ENCODE measurements around the gene EPPIN. TPM values are rescaled to one million over a fixed set of nuclear protein-coding genes. Genes with fewer than 3 reads are reported as not detected.

EPPIN gene
- total and polyA plus RNA-seq, 2 of the 8 experiments (the other 6 are each of a cell fraction or from before 2014, with no cell fraction given) = 0.06 TPM; not detected in 1

DNA sequence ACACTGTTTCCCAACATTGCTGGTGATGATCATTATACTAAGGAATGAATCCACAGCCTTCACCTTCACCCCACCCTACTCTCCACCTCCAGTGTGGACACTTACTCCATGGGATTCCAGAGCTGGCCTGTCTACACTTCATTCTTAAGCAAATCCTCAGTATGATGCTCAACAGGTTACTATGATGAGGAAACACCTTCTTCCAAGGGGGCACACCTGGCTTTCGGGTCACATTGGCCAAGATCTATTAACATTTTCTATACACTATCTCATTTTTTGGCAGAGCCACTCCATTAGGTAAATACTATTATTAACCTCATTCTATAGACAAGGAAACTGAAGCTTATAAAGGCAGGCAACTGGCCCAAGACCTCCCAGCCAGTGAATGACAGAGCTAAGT is 8.0 kb upstream of the EPPIN start:
- Histone ChIP-seq H3K36me3 (ENCODE audit: control insufficient read depth in 2 of 4, insufficient read depth in 4 of 4, low read length in 3 of 4) (no peaks in the 10 kb centered on the region), H3K9me3 (ENCODE audit: insufficient read depth in 2 of 2, low read depth in 1 of 2, low read length in 1 of 2) (no peaks in the 10 kb centered on the region; a peak in 2 of 4 replicates), H3K27me3 (replicated peaks in 1 of 4; ENCODE audit: control insufficient read depth in 3 of 4, extremely low read depth in 1 of 4, insufficient read depth in 3 of 4, low read length in 3 of 4) (no peaks in the 10 kb centered on the region), H3K4me1 (replicated peaks in 1 of 4; ENCODE audit: control insufficient read depth in 3 of 4, insufficient read depth in 4 of 4, low read length in 3 of 4) (no peaks in the 10 kb centered on the region), H2BK15ac (ENCODE audit: low read length) (no peak overlapping the region), H3K79me1 (ENCODE audit: low read depth, low read length) (no peaks in the 10 kb centered on the region), H3K56ac (replicated peaks; ENCODE audit: insufficient read length, low read depth, low read length) (no peak overlapping the region), H3K23ac (ENCODE audit: insufficient read length) (no peak overlapping the region), H2BK120ac (replicated peaks; ENCODE audit: low read depth, low read length) (no peak overlapping the region), H3K4ac (replicated peaks; ENCODE audit: insufficient read length, low read depth, low read length) (no peak overlapping the region), H2AFZ (ENCODE audit: low read length) (no peak overlapping the region), H3K14ac (ENCODE audit: insufficient read length) (no peak overlapping the region), H3K4me2 (ENCODE audit: insufficient read depth in 1 of 2, low read depth in 2 of 2, low read length in 2 of 2) (no peak overlapping the region), H2BK12ac (ENCODE audit: low read depth, low read length) (no peak overlapping the region), H3K9ac (replicated peaks in 1 of 4; ENCODE audit: extremely low read depth in 1 of 4, low read depth in 3 of 4, low read length in 3 of 4) (no peak overlapping the region), H3K4me3 (ENCODE audit: extremely low read depth in 1 of 4, insufficient read depth in 2 of 4, low read depth in 3 of 4, low read length in 4 of 4) (no peak overlapping the region), H3K79me2 (ENCODE audit: control insufficient read depth in 1 of 2, insufficient read depth in 2 of 2, low read length in 2 of 2) (no peaks in the 10 kb centered on the region), H4K5ac (ENCODE audit: insufficient read length, low read depth, low read length) (no peak overlapping the region), H2BK20ac (ENCODE audit: low read length) (no peak overlapping the region), H2AK5ac (ENCODE audit: low read depth, low read length) (no peak overlapping the region), H4K8ac (ENCODE audit: extremely low read depth, insufficient read depth, low read length) (no peak overlapping the region), H4K91ac (replicated peaks; ENCODE audit: insufficient read length, low read length) (no peak overlapping the region), H3K23me2 (ENCODE audit: low read depth, low read length) (peaks cover 3% of the 10 kb centered on the region; the same call in 1 of the 2 replicates), H2BK5ac (ENCODE audit: low read depth, low read length) (no peak overlapping the region), H3K27ac (ENCODE audit: low read depth, low read length) (no peak overlapping the region), H3K18ac (ENCODE audit: extremely low read depth, low read length) (no peak overlapping the region), H4K20me1 (replicated peaks in 1 of 2; ENCODE audit: control insufficient read depth in 1 of 2, insufficient read depth in 2 of 2, low read length in 2 of 2) (no peaks in the 10 kb centered on the region)
- POLR2A ChIA-PET (ENCODE audit: partially characterized antibody) = no interaction called here
- no peak for TF ChIP-seq SIRT6 (IDR thresholded peaks at IDR 0.05; ENCODE audit: low read length)
- TF ChIP-seq MAFK (IDR thresholded peaks at IDR 0.05; ENCODE audit: low read depth, low read length) = no peak
- no peak for TF ChIP-seq BCL11A (IDR thresholded peaks at IDR 0.05; ENCODE audit: low read depth in 2 of 2, low read length in 2 of 2)
- TF ChIP-seq CHD2 (IDR thresholded peaks at IDR 0.05; ENCODE audit: low read length) = no peak
- no peak for TF ChIP-seq RNF2 (IDR thresholded peaks at IDR 0.05; ENCODE audit: borderline replicate concordance, low read depth, low read length, missing control alignments, poor library complexity, severe bottlenecking)
- no peak for TF ChIP-seq TCF12 (IDR thresholded peaks at IDR 0.05; ENCODE audit: low read depth, low read length)
- TF ChIP-seq RBBP5 (IDR thresholded peaks at IDR 0.05; ENCODE audit: borderline replicate concordance, low read depth, low read length) = no peak
- TF ChIP-seq, protein P1, sequence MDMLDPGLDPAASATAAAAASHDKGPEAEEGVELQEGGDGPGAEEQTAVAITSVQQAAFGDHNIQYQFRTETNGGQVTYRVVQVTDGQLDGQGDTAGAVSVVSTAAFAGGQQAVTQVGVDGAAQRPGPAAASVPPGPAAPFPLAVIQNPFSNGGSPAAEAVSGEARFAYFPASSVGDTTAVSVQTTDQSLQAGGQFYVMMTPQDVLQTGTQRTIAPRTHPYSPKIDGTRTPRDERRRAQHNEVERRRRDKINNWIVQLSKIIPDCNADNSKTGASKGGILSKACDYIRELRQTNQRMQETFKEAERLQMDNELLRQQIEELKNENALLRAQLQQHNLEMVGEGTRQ (IDR thresholded peaks at IDR 0.05; ENCODE audit: low read length) = no peak
- TF ChIP-seq SP4 (IDR thresholded peaks at IDR 0.05; ENCODE audit: low read length) = no peak
- TF ChIP-seq BRCA1 (IDR thresholded peaks at IDR 0.05; ENCODE audit: low read depth, low read length) = no peak
- TF ChIP-seq, protein P2, sequence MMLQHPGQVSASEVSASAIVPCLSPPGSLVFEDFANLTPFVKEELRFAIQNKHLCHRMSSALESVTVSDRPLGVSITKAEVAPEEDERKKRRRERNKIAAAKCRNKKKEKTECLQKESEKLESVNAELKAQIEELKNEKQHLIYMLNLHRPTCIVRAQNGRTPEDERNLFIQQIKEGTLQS (IDR thresholded peaks at IDR 0.05; ENCODE audit: insufficient read depth, low read depth, low read length) = no peak
- TF ChIP-seq TEAD4 (IDR thresholded peaks at IDR 0.05; ENCODE audit: low read depth, low read length) = no peak
- TF ChIP-seq CEBPB (IDR thresholded peaks at IDR 0.05; ENCODE audit: low read depth, low read length) = no peak
- no peak for TF ChIP-seq KDM1A (IDR thresholded peaks at IDR 0.05; ENCODE audit: borderline replicate concordance, low read length)
- 89% methylated on average over 1 of the region's 1 CpG; no CpG with 5 or more reads in 1 of the 2 experiments for WGBS, 2 experiments (ENCODE audit: extremely low coverage in 1 of 2, insufficient coverage in 1 of 2, insufficient read length in 1 of 2, insufficient replicate concordance in 2 of 2, low coverage in 1 of 2, low lambda C conversion rate in 2 of 2, missing lambda C conversion rate in 1 of 2)
- DNase-seq (ENCODE audit: low read depth in 1 of 2, low spot score in 2 of 2) (no peak), FAIRE-seq (no peak)
- CTCF ChIA-PET (ENCODE audit: partially characterized antibody) = interaction anchor here (0.9 to 4.5 kb wide), 3 partner anchors 9 to 215 kb away, joined by 3 to 32 read pairs (median 5); partner anchors contain the start of gene WFDC6
